Measurements from ENCODE around the gene ASCC3.
A peak's percentile ranks its signal among the peaks of the same experiment; 100 is the strongest.

ASCC3 gene

GRCh38 chr6:100574836-100575235, 306.3 kb downstream of the ASCC3 start:
- TF ChIP-seq TCF12 (IDR thresholded peaks at IDR 0.05; ENCODE audit: low read depth) (no peak), TEAD4 (IDR thresholded peaks at IDR 0.05) (no peak), RAD21 (IDR thresholded peaks at IDR 0.05; ENCODE audit: low read depth) (no peak), USF1 (IDR thresholded peaks at IDR 0.05) (no peak), ZBTB7A (IDR thresholded peaks at IDR 0.05; ENCODE audit: low read depth) (no peak), NFIC (IDR thresholded peaks at IDR 0.05) (no peak), REST (IDR thresholded peaks at IDR 0.05; ENCODE audit: low read depth) (no peak)

- TF ChIP-seq RAD21 (IDR thresholded peaks at IDR 0.05; ENCODE audit: low read depth) (peak; percentile 25; the same call in 1 of the 2 replicates), CREB1 (IDR thresholded peaks at IDR 0.05; ENCODE audit: low read depth) (no peak)
Measured at GRCh38 chr6:100573166-100573565, 308.0 kb downstream of the ASCC3 start.

- TF ChIP-seq CEBPB (IDR thresholded peaks at IDR 0.05) (no peak), CREB1 (IDR thresholded peaks at IDR 0.05; ENCODE audit: low read depth) (no peak), TCF12 (IDR thresholded peaks at IDR 0.05; ENCODE audit: low read depth) (no peak), USF1 (IDR thresholded peaks at IDR 0.05) (no peak), MAX (IDR thresholded peaks at IDR 0.05) (no peak), EP300 (IDR thresholded peaks at IDR 0.05; ENCODE audit: borderline replicate concordance) (no peak), NFIC (IDR thresholded peaks at IDR 0.05) (no peak), REST (IDR thresholded peaks at IDR 0.05; ENCODE audit: low read depth) (no peak), ZBTB7A (IDR thresholded peaks at IDR 0.05; ENCODE audit: low read depth) (no peak), YY1 (IDR thresholded peaks at IDR 0.05; ENCODE audit: low read depth) (no peak), RAD21 (IDR thresholded peaks at IDR 0.05; ENCODE audit: low read depth) (no peak), TAF1 (IDR thresholded peaks at IDR 0.05; ENCODE audit: low read depth) (no peak)
Measured at GRCh38 chr6:100568255-100568654, 312.9 kb downstream of the ASCC3 start.

GRCh38 chr6:100566563-100566962, 314.6 kb downstream of the ASCC3 start:
- TF ChIP-seq CREB1 (IDR thresholded peaks at IDR 0.05; ENCODE audit: low read depth): no peak
- TF ChIP-seq ZBTB7A (IDR thresholded peaks at IDR 0.05; ENCODE audit: low read depth): no peak
- no peak for TF ChIP-seq TAF1 (IDR thresholded peaks at IDR 0.05; ENCODE audit: low read depth)
- TF ChIP-seq REST (IDR thresholded peaks at IDR 0.05; ENCODE audit: low read depth): no peak
- no peak for TF ChIP-seq FOXM1 (IDR thresholded peaks at IDR 0.05; ENCODE audit: borderline replicate concordance, low read depth)
- TF ChIP-seq YY1 (IDR thresholded peaks at IDR 0.05; ENCODE audit: low read depth): no peak
- no peak for TF ChIP-seq NFIC (IDR thresholded peaks at IDR 0.05)
- TF ChIP-seq CEBPB (IDR thresholded peaks at IDR 0.05): no peak
- TF ChIP-seq RAD21 (IDR thresholded peaks at IDR 0.05; ENCODE audit: low read depth): no peak
- TF ChIP-seq TEAD4 (IDR thresholded peaks at IDR 0.05): no peak
- no peak for TF ChIP-seq EP300 (IDR thresholded peaks at IDR 0.05; ENCODE audit: borderline replicate concordance)
- no peak for TF ChIP-seq USF1 (IDR thresholded peaks at IDR 0.05)
- no peak for TF ChIP-seq MAX (IDR thresholded peaks at IDR 0.05)
- no peak for TF ChIP-seq EGR1 (IDR thresholded peaks at IDR 0.05)
